ENCODE results near the gene ITGB2. TPM values are rescaled to one million over a fixed set of nuclear protein-coding genes. Genes with fewer than 3 reads are reported as not detected.

ITGB2 gene
- total RNA-seq, 6 donors from 2014 or later, result 73.1 to 435 (median 149) TPM

DNA sequence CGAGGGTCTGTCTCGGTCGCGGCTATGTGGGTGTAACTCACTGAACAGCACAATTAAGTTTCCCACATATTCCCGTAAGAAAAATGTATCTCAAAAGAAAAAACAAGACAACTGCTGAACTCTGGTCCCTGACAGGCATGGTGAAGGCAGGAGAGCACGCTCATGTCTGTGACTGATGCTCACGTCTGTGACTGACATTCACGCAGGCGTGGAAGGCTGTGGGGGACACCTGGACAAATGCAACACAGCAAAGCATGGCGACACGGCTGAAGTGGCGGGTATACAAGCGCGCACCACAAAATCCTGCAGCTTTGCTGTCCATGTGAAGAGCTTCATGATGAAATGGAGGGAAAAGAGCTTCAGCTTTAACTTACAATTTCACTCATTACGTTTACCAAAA, 53.2 kb downstream of the ITGB2 start:
- Histone ChIP-seq H3K9me3 (no peaks in the 10 kb centered on the region), H3K4me3 (no peak overlapping the region), H3K4me1 (peaks cover 68 to 86% (median 76%) of the 10 kb centered on the region in 4 donors), H3K36me3 (peaks cover 11 to 37% (median 21%) of the 10 kb centered on the region in 4 donors), H3K27me3 (no peaks in the 10 kb centered on the region), H3K27ac (peak overlapping the region in 2 of 4 donors; percentile 98)
- ATAC-seq (ENCODE audit: low FRiP score in 2 of 2) (no peak), DNase-seq (no peak)
- WGBS, 2 donors, result 88 to 92% methylated on average over 15 of the region's 15 CpGs
- TF ChIP-seq CTCF (IDR thresholded peaks at IDR 0.05) (no peak), POLR2AphosphoS5 (IDR thresholded peaks at IDR 0.05) (no peak), POLR2A (IDR thresholded peaks at IDR 0.05) (no peak), EP300 (IDR thresholded peaks at IDR 0.05) (no peak)

DNA sequence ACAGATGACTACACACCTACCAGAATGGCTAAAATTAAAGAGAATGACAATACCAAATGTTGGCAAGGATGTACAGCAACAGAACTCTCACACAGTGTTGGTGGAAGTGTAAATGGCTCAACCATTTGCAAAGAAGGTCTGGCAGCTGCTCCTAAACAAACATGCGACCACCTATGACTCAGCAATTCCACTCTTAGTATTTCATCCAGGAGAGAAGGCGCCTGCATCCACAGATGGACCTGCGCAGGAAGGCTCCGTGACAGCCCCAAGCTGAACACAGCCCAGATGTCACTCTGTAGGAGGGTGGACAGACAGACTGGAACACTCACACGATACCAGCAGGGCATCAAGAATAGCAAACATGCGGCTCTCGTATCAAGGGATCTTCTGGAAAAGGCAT, 53.9 kb downstream of the ITGB2 start:
- H3K4me1 ChIP-seq, result peaks cover 64 to 82% (median 70%) of the 10 kb centered on the region in 4 donors
- no peak overlapping the region for H3K4me3 ChIP-seq
- no peak for DNase-seq
- WGBS, 2 donors, result 77 to 78% methylated on average over 7 of the region's 7 CpGs
- H3K27me3 ChIP-seq, result no peaks in the 10 kb centered on the region
- no peak for ATAC-seq (ENCODE audit: low FRiP score in 2 of 2)
- peak overlapping the region in 1 of 4 donors; percentile 98 for H3K27ac ChIP-seq
- H3K36me3 ChIP-seq, result peaks cover 11 to 41% (median 25%) of the 10 kb centered on the region in 4 donors
- no peaks in the 10 kb centered on the region for H3K9me3 ChIP-seq
- no peak for TF ChIP-seq CTCF (IDR thresholded peaks at IDR 0.05)
- no peak for TF ChIP-seq POLR2AphosphoS5 (IDR thresholded peaks at IDR 0.05)
- no peak for TF ChIP-seq EP300 (IDR thresholded peaks at IDR 0.05)
- no peak for TF ChIP-seq POLR2A (IDR thresholded peaks at IDR 0.05)

GRCh38 chr21:44865561-44866280, 55.0 kb downstream of the ITGB2 start:
- Histone ChIP-seq H3K27me3 (no peaks in the 10 kb centered on the region), H3K36me3 (peaks cover 11 to 51% (median 34%) of the 10 kb centered on the region in 4 donors), H3K27ac (peak overlapping the region; percentile 28 to 72 (median 46)), H3K4me3 (no peak overlapping the region), H3K4me1 (peaks cover 54 to 75% (median 60%) of the 10 kb centered on the region in 4 donors), H3K9me3 (no peaks in the 10 kb centered on the region)
- DNase-seq (peak in 1 of 2 donors; percentile 75), ATAC-seq (ENCODE audit: low FRiP score in 2 of 2) (peak; percentile 50 to 51)
- TF ChIP-seq EP300 (IDR thresholded peaks at IDR 0.05) (no peak), CTCF (IDR thresholded peaks at IDR 0.05) (no peak), POLR2AphosphoS5 (IDR thresholded peaks at IDR 0.05) (peak in 1 of 2 donors; percentile 39)
- 56 to 61% methylated on average over 8 to 12 of the region's 12 CpGs for WGBS, 2 donors

- H3K36me3 ChIP-seq, result peaks cover 11 to 73% (median 55%) of the 10 kb centered on the region in 4 donors
- H3K27ac ChIP-seq, result no peak overlapping the region
- TF ChIP-seq CTCF (IDR thresholded peaks at IDR 0.05) (no peak), EP300 (IDR thresholded peaks at IDR 0.05) (no peak)
- H3K4me1 ChIP-seq, result peaks cover 29 to 60% (median 40%) of the 10 kb centered on the region in 4 donors
- H3K4me3 ChIP-seq, result no peak overlapping the region
- no peaks in the 10 kb centered on the region for H3K9me3 ChIP-seq
- no peaks in the 10 kb centered on the region for H3K27me3 ChIP-seq
- WGBS, 2 donors, result 88 to 90% methylated on average over 11 to 17 of the region's 25 CpGs
- ATAC-seq (ENCODE audit: low FRiP score in 2 of 2) (no peak), DNase-seq (no peak)
Observed at GRCh38 chr21:44862869-44863685, 57.6 kb downstream of the ITGB2 start.
